OCI-LY1 (cell line): ENCODE results near the gene CASP4.
A peak's percentile ranks its signal among the peaks of the same experiment; 100 is the strongest.

Experiments used
- H2AFZ ChIP-seq: fragments of 200-600 bp; sonication (generic), shearing (Covaris generic); 2 replicates; pipeline ENCODE4 v1.6.0; 2014; ENCODE audit warnings: antibody characterized with exemption, mild to moderate bottlenecking, low read length
- H3F3A ChIP-seq: fragments of 200-600 bp; sonication (generic), shearing (Covaris generic); 2 replicates; pipeline ENCODE4 v1.6.0; 2014; ENCODE audit warnings: mild to moderate bottlenecking, antibody characterized with exemption, low read length, moderate library complexity; ENCODE audit not compliant: insufficient read depth
- H3K27ac ChIP-seq: fragments of 200-600 bp; sonication (generic); 2 replicates; pipeline ENCODE4 v1.5.1; 2014; ENCODE audit warnings: low read length, mixed run types, mild to moderate bottlenecking, low read depth; ENCODE audit not compliant: poor library complexity, severe bottlenecking
- H3K27me3 ChIP-seq: fragments of 200-600 bp; sonication (generic); 2 replicates; pipeline ENCODE4 v1.6.0; 2014; ENCODE audit warnings: antibody characterized with exemption, mild to moderate bottlenecking, low read length, moderate library complexity; ENCODE audit not compliant: insufficient read depth
- H3K36me3 ChIP-seq: fragments of 200-600 bp; sonication (generic); 2 replicates; pipeline ENCODE4 v1.6.1; 2014; ENCODE audit warnings: mild to moderate bottlenecking, antibody characterized with exemption, low read length, moderate library complexity, mixed read lengths; ENCODE audit not compliant: insufficient read depth
- H3K4me1 ChIP-seq: fragments of 200-600 bp; sonication (generic); 2 replicates; pipeline ENCODE4 v1.5.1; 2014; ENCODE audit warnings: mild to moderate bottlenecking, low read length, moderate library complexity; ENCODE audit not compliant: insufficient read depth, severe bottlenecking
- H3K4me2 ChIP-seq: fragments of 200-600 bp; sonication (generic), shearing (Covaris generic); 2 replicates; pipeline ENCODE4 v1.6.1; 2014; ENCODE audit warnings: low read length
- H3K4me3 ChIP-seq: fragments of 200-600 bp; sonication (generic); 2 replicates; pipeline ENCODE4 v1.5.1; 2014; ENCODE audit warnings: low read length, low read depth, mild to moderate bottlenecking, mixed read lengths; ENCODE audit not compliant: poor library complexity, severe bottlenecking
- H3K79me2 ChIP-seq: fragments of 200-600 bp; shearing (Covaris generic); 2 replicates; pipeline ENCODE4 v1.6.1; 2016; ENCODE audit warnings: mixed run types, low read length, mixed read lengths; ENCODE audit not compliant: insufficient read depth
- H3K9ac ChIP-seq: fragments of 200-600 bp; sonication (generic), shearing (Covaris generic); 2 replicates; pipeline ENCODE4 v1.6.1; 2014; ENCODE audit warnings: mild to moderate bottlenecking, low read length, mixed read lengths
- H3K9me2 ChIP-seq: fragments of 200-600 bp; sonication (generic), shearing (Covaris generic); 2 replicates; pipeline ENCODE4 v1.6.1; 2014; ENCODE audit warnings: low read depth, mild to moderate bottlenecking, low read length, mixed read lengths
- H3K9me3 ChIP-seq: fragments of 200-600 bp; shearing (Covaris generic); 2 replicates; pipeline ENCODE4 v1.6.1; 2014; ENCODE audit warnings: low read length, mixed read lengths
- H4K20me1 ChIP-seq: fragments of 200-600 bp; sonication (generic), shearing (Covaris generic); 2 replicates; pipeline ENCODE4 v1.6.0; 2016; ENCODE audit warnings: mild to moderate bottlenecking, low read length; ENCODE audit not compliant: insufficient read depth
- EZH2 ChIP-seq: fragments of 200-600 bp; sonication (generic), shearing (Covaris generic); IDR thresholded peaks from 2 replicates; pipeline ENCODE4 v1.8.0; 2017; ENCODE audit warnings: borderline replicate concordance, mixed run types, mild to moderate bottlenecking, antibody characterized with exemption, low read length, moderate library complexity, mixed read lengths
- TF ChIP-seq, protein P1 (sequence below): fragments of 200-600 bp; sonication (generic), shearing (Covaris generic); IDR thresholded peaks from 2 replicates; pipeline ENCODE4 v1.5.1; 2017; ENCODE audit warnings: mild to moderate bottlenecking, antibody characterized with exemption, low read length, moderate library complexity, mixed read lengths

Gene CASP4

DNA sequence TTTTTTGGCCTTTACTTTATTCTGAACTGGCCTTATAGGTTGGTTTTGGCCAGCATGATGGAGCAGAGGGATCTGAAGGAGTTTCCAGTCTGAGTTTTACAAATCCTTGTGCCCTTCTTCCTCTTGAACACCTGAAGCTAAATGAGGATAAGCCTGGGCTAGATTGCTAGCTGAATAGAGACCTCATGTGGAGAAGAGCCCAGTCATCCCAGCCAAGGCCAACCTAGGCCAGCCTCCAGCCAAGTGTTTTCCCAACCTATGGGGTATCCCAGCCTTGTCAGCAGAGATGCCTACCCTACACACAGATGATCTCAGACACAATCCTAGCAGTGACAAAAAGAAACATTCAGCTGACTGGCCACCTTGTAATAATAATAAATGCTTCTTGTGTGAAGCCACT is 69.1 kb downstream of the CASP4 start:
- TF ChIP-seq EZH2, result no peak
- TF ChIP-seq, protein P1, sequence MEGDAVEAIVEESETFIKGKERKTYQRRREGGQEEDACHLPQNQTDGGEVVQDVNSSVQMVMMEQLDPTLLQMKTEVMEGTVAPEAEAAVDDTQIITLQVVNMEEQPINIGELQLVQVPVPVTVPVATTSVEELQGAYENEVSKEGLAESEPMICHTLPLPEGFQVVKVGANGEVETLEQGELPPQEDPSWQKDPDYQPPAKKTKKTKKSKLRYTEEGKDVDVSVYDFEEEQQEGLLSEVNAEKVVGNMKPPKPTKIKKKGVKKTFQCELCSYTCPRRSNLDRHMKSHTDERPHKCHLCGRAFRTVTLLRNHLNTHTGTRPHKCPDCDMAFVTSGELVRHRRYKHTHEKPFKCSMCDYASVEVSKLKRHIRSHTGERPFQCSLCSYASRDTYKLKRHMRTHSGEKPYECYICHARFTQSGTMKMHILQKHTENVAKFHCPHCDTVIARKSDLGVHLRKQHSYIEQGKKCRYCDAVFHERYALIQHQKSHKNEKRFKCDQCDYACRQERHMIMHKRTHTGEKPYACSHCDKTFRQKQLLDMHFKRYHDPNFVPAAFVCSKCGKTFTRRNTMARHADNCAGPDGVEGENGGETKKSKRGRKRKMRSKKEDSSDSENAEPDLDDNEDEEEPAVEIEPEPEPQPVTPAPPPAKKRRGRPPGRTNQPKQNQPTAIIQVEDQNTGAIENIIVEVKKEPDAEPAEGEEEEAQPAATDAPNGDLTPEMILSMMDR, result no peak
- Histone ChIP-seq H3K9ac (no peak overlapping the region), H3K36me3 (no peaks in the 10 kb centered on the region), H3K9me2 (no peaks in the 10 kb centered on the region), H2AFZ (no peak overlapping the region), H3K9me3 (no peaks in the 10 kb centered on the region), H3K4me2 (no peak overlapping the region), H3K4me3 (no peak overlapping the region), H3K27ac (no peak overlapping the region), H3K79me2 (no peaks in the 10 kb centered on the region), H3K4me1 (peaks cover 15% of the 10 kb centered on the region), H3K27me3 (no peaks in the 10 kb centered on the region), H4K20me1 (no peaks in the 10 kb centered on the region), H3F3A (no peaks in the 10 kb centered on the region)

DNA sequence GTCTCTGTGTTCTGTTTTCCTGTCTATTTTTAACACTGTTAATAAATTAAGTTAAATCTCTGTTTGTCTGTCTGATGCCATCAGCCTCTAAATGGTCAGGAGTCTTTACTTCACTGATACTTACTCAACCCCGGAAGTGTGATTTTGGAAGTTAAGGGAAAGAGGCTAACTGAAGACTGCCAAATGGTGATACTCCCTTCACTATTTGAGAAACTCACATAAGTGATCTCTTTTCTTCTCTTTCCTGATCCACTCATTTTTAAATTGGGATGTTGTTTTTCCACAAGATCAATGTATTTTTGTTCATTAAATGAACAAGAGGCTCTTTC is 69.7 kb downstream of the CASP4 start:
- peak overlapping the region; percentile 53 for H3K27ac ChIP-seq
- H3K9ac ChIP-seq, result no peak overlapping the region
- H3K79me2 ChIP-seq, result no peaks in the 10 kb centered on the region
- H3F3A ChIP-seq, result no peaks in the 10 kb centered on the region
- 0 out of 2 replicates have a peak overlapping the region, but pooled peaks have one; percentile 7 for H2AFZ ChIP-seq
- H4K20me1 ChIP-seq, result no peaks in the 10 kb centered on the region
- no peaks in the 10 kb centered on the region for H3K27me3 ChIP-seq
- H3K9me2 ChIP-seq, result no peaks in the 10 kb centered on the region
- no peaks in the 10 kb centered on the region for H3K36me3 ChIP-seq
- H3K9me3 ChIP-seq, result no peaks in the 10 kb centered on the region
- peaks cover 15% of the 10 kb centered on the region for H3K4me1 ChIP-seq
- H3K4me2 ChIP-seq, result peak overlapping the region; percentile 48
- TF ChIP-seq EZH2, result no peak
- TF ChIP-seq, protein P1, result no peak
- H3K4me3 ChIP-seq, result no peak overlapping the region

GRCh38 chr11:104897891-104898684 is 70.3 kb downstream of the CASP4 start, which contains the start of gene CASP12:
CASP12 (minus strand) TSS chr11:104898460.
- no peaks in the 10 kb centered on the region for H3K9me3 ChIP-seq
- no peaks in the 10 kb centered on the region for H3K36me3 ChIP-seq
- H3K79me2 ChIP-seq, result no peaks in the 10 kb centered on the region
- peaks cover 15% of the 10 kb centered on the region for H3K4me1 ChIP-seq
- H3K27ac ChIP-seq, result peak within 1 kb of the TSS; percentile 53
- no peaks in the 10 kb centered on the region for H4K20me1 ChIP-seq
- peak within 1 kb of the TSS; percentile 24 for H3K4me3 ChIP-seq
- no peak within 1 kb of the TSS for H3K9ac ChIP-seq
- H2AFZ ChIP-seq, result peak within 1 kb of the TSS; percentile 7
- H3K4me2 ChIP-seq, result peak within 1 kb of the TSS; percentile 48
- no peaks in the 10 kb centered on the region for H3K27me3 ChIP-seq
- no peaks in the 10 kb centered on the region for H3K9me2 ChIP-seq
- TF ChIP-seq EZH2, result no peak
- TF ChIP-seq, protein P1, result no peak
- H3F3A ChIP-seq, result no peaks in the 10 kb centered on the region
